ENCODE results near the gene TFG. TPM values are rescaled to one million over a fixed set of nuclear protein-coding genes. Genes with fewer than 3 reads are reported as not detected.
A peak's percentile ranks its signal among the peaks of the same experiment; 100 is the strongest.

The TFG gene
- total and polyA plus RNA-seq, 9 of the 15 experiments (the other 6 are each of a cell fraction or from before 2014, with no cell fraction given): 31.8 to 143 (median 57.8) TPM

- H3K79me2 ChIP-seq (ENCODE audit: control insufficient read depth, insufficient read depth, low read length): no peaks in the 10 kb centered on the region
- no peak for DNase-seq (ENCODE audit: extremely low read depth in 1 of 4, low spot score in 3 of 4)
- intact Hi-C loops (cut with micrococcal nuclease): loop anchor here (10.0 kb wide), 1 partner anchor 298 kb away; the partner anchor contains the start of genes LNP1 and TOMM70
- H3K9ac ChIP-seq (ENCODE audit: insufficient read depth in 1 of 2, low read depth in 2 of 2, low read length in 2 of 2): no peak overlapping the region
- 35% methylated on average over 4 of the region's 4 CpGs for WGBS (ENCODE audit: insufficient coverage, low coverage, missing lambda C conversion rate)
- no peak for FAIRE-seq
- no peak overlapping the region for H3K4me2 ChIP-seq (ENCODE audit: insufficient read depth, low read length)
- no peak overlapping the region for H3K4me3 ChIP-seq
- BruUV-seq (replicated peaks): no TSS peak
- H3K9me1 ChIP-seq (ENCODE audit: control insufficient read depth, insufficient read depth, low read length): no peaks in the 10 kb centered on the region
- peak overlapping the region; percentile 66; the same call in 2 of the 3 replicates for H3K27ac ChIP-seq (ENCODE audit: extremely low read depth, low read depth, low read length)
- peaks cover 2% of the 10 kb centered on the region; the same call in 1 of the 2 replicates for H3K9me3 ChIP-seq (replicated peaks; ENCODE audit: control insufficient read depth, insufficient read depth, low read depth, low read length)
- in situ Hi-C loops (cut with MboI): no loop called here
- CTCF ChIA-PET (ENCODE audit: low intra/inter-chr PET ratio): no interaction called here
- no peaks in the 10 kb centered on the region for H3K27me3 ChIP-seq (ENCODE audit: control insufficient read depth in 2 of 2, insufficient read depth in 2 of 2, low read length in 2 of 2)
- H3K36me3 ChIP-seq (ENCODE audit: control insufficient read depth, insufficient read depth, low read length): no peaks in the 10 kb centered on the region
- H4K20me1 ChIP-seq (replicated peaks; ENCODE audit: control insufficient read depth, insufficient read depth, low read length): no peaks in the 10 kb centered on the region
- peaks cover 0 to 13% of the 10 kb centered on the region in 2 experiments; a peak in 2 of 5 replicates for H3K4me1 ChIP-seq (replicated peaks in 1 of 2; ENCODE audit: control insufficient read depth in 2 of 2, insufficient read depth in 2 of 2, low read length in 2 of 2)
- POLR2A ChIA-PET: no interaction called here
- H2AFZ ChIP-seq (ENCODE audit: low read depth, low read length): peak overlapping the region; percentile 84
- no peak for ATAC-seq
- TF ChIP-seq CBX3 (IDR thresholded peaks at IDR 0.05; ENCODE audit: borderline replicate concordance in 1 of 2, low read length in 2 of 2) (no peak), XRCC4 (IDR thresholded peaks at IDR 0.05; ENCODE audit: extremely low read depth, insufficient read depth, insufficient read length) (no peak), ZNF644 (tag; IDR thresholded peaks at IDR 0.05; ENCODE audit: low read depth) (no peak), NCOA4 (IDR thresholded peaks at IDR 0.05; ENCODE audit: partially characterized antibody) (no peak), ZNF316 (IDR thresholded peaks at IDR 0.05) (peak; percentile 96), HOXB6 (CRISPR knock-in tag; IDR thresholded peaks at IDR 0.05; ENCODE audit: borderline replicate concordance) (no peak), ZBTB43 (CRISPR knock-in tag; IDR thresholded peaks at IDR 0.05) (no peak), FOSL1 (tag; conservative IDR thresholded peaks at IDR 0.05) (no peak), NCOR1 (IDR thresholded peaks at IDR 0.05) (no peak), NFE2 (IDR thresholded peaks at IDR 0.05; ENCODE audit: low read depth) (peak; percentile 82), KDM2B (CRISPR knock-in tag; IDR thresholded peaks at IDR 0.05) (no peak), NEUROD1 (IDR thresholded peaks at IDR 0.05; ENCODE audit: borderline replicate concordance, low read depth, low read length, partially characterized antibody) (no peak), RBM34 (IDR thresholded peaks at IDR 0.05; ENCODE audit: borderline replicate concordance, insufficient read depth, low read length) (no peak), ETV6 (IDR thresholded peaks at IDR 0.05; ENCODE audit: borderline replicate concordance in 1 of 2, low read depth in 2 of 2, low read length in 1 of 2) (no peak), ETV6 (CRISPR knock-in tag; IDR thresholded peaks at IDR 0.05; ENCODE audit: borderline replicate concordance) (no peak), ZMIZ1 (IDR thresholded peaks at IDR 0.05; ENCODE audit: low read depth in 2 of 2, low read length in 2 of 2) (no peak), PTTG1 (tag; IDR thresholded peaks at IDR 0.05; ENCODE audit: low read depth) (no peak), MEF2D (tag; conservative IDR thresholded peaks at IDR 0.05; ENCODE audit: low read depth) (no peak)
Observed at GRCh38 chr3:100702082-100702979, 7.0 kb upstream of the TFG start.
